Neural progenitor cell (in vitro differentiated cells): Measurements from ENCODE around the gene OPCML. TPM values are rescaled to one million over a fixed set of nuclear protein-coding genes. Genes with fewer than 3 reads are reported as not detected.

Experiments used
- DNase-seq: peaks from one replicate; pipeline ENCODE4 v3.0.0-alpha.2; 2016; ENCODE audit warnings: low spot score
- H2AFZ ChIP-seq: fragments of 200-600 bp; sonication (generic); replicated peaks from 2 replicates; pipeline ENCODE4 v1.6.1; 2016; ENCODE audit warnings: antibody characterized with exemption
- H3F3A ChIP-seq: fragments of 200-600 bp; sonication (generic); 2 replicates; pipeline ENCODE4 v1.6.1; 2016; ENCODE audit warnings: antibody characterized with exemption, low read depth
- H3K27ac ChIP-seq: fragments of 200-600 bp; sonication (generic); 2 replicates; pipeline ENCODE4 v1.5.1; 2016; ENCODE audit warnings: mild to moderate bottlenecking
- H3K27me3 ChIP-seq: fragments of 200-600 bp; sonication (generic); 2 replicates; pipeline ENCODE4 v1.6.1; 2016; ENCODE audit warnings: mild to moderate bottlenecking, moderate library complexity
- H3K36me3 ChIP-seq: fragments of 200-600 bp; sonication (generic); 2 replicates; pipeline ENCODE4 v1.5.1; 2016
- H3K4me1 ChIP-seq: fragments of 200-600 bp; sonication (generic); 2 replicates; pipeline ENCODE4 v1.6.1; 2016; ENCODE audit warnings: mixed run types
- H3K4me2 ChIP-seq: fragments of 200-600 bp; sonication (generic); 2 replicates; pipeline ENCODE4 v1.6.1; 2016
- H3K4me3 ChIP-seq: fragments of 200-600 bp; sonication (generic); 2 replicates; pipeline ENCODE4 v1.5.1; 2016
- H3K79me2 ChIP-seq: fragments of 200-600 bp; sonication (generic); 2 replicates; pipeline ENCODE4 v1.6.1; 2016; ENCODE audit warnings: low read depth
- H3K9ac ChIP-seq: fragments of 200-600 bp; sonication (generic); 2 replicates; pipeline ENCODE4 v1.6.1; 2016
- H3K9me3 ChIP-seq: fragments of 200-600 bp; sonication (generic); 2 replicates; pipeline ENCODE4 v1.5.1; 2016; ENCODE audit warnings: low read depth
- H4K20me1 ChIP-seq: fragments of 200-600 bp; sonication (generic); 2 replicates; pipeline ENCODE4 v1.6.1; 2016; ENCODE audit warnings: low read depth
- H3K27ac Mint-ChIP-seq: 3 replicates; pipeline ENCODE4 v1.8.0; 2021; ENCODE audit warnings: mixed read lengths
- H3K27me3 Mint-ChIP-seq: 2 replicates; pipeline ENCODE4 v1.8.0; 2022; ENCODE audit warnings: low read depth, mild to moderate bottlenecking, inconsistent platforms, moderate library complexity, mixed read lengths; ENCODE audit not compliant: insufficient read depth
- H3K36me3 Mint-ChIP-seq: 3 replicates; pipeline ENCODE4 v1.8.0; 2021; ENCODE audit warnings: mixed read lengths
- H3K4me1 Mint-ChIP-seq: 3 replicates; pipeline ENCODE4 v1.8.0; 2021; ENCODE audit warnings: mixed read lengths
- H3K4me3 Mint-ChIP-seq: 3 replicates; pipeline ENCODE4 v1.8.0; 2021; ENCODE audit warnings: mild to moderate bottlenecking, moderate library complexity, mixed read lengths
- H3K9me3 Mint-ChIP-seq: 3 replicates; pipeline ENCODE4 v1.8.0; 2020; ENCODE audit warnings: mixed read lengths
- EZH2 ChIP-seq: fragments of 200-600 bp; sonication (generic); IDR thresholded peaks from 2 replicates; pipeline ENCODE4 v1.6.1; 2017; ENCODE audit warnings: antibody characterized with exemption, mild to moderate bottlenecking, moderate library complexity
- EZH2phosphoT487 ChIP-seq: fragments of 200-600 bp; sonication (generic); IDR thresholded peaks from 2 replicates; pipeline ENCODE4 v1.6.1; 2017; ENCODE audit warnings: antibody characterized with exemption
- total RNA-seq: library from RNA; depleted of rRNA; stranded (reverse); fragments of >200 nt; gene quantifications from 2 replicates; pipeline ENCODE4 v1.2.3, GENCODE V29; 2015; ENCODE audit warnings: low replicate concordance
- TF ChIP-seq, protein P1 (sequence below): fragments of 200-600 bp; sonication (generic); IDR thresholded peaks from 2 replicates; pipeline ENCODE4 v1.5.1; 2017; ENCODE audit warnings: antibody characterized with exemption, mild to moderate bottlenecking

OPCML gene
- total RNA-seq, 1 donor from 2014 or later, result 0.02 TPM

GRCh38 chr11:132408877-132409276 lies 1123.4 kb downstream of the OPCML start:
- H3K36me3 ChIP-seq, result no peaks in the 10 kb centered on the region
- peaks cover 2% of the 10 kb centered on the region for H3K27me3 Mint-ChIP-seq
- no peaks in the 10 kb centered on the region for H3F3A ChIP-seq
- no peaks in the 10 kb centered on the region for H3K9me3 ChIP-seq
- no peaks in the 10 kb centered on the region for H4K20me1 ChIP-seq
- H3K27ac Mint-ChIP-seq, result no peak overlapping the region
- peaks cover 6% of the 10 kb centered on the region for H3K4me1 ChIP-seq
- H3K79me2 ChIP-seq, result no peaks in the 10 kb centered on the region
- H3K4me3 Mint-ChIP-seq, result no peak overlapping the region
- H2AFZ ChIP-seq, result no peak overlapping the region
- H3K4me2 ChIP-seq, result no peak overlapping the region
- H3K4me3 ChIP-seq, result no peak overlapping the region
- no peaks in the 10 kb centered on the region for H3K36me3 Mint-ChIP-seq
- TF ChIP-seq EZH2phosphoT487 (no peak), EZH2 (no peak)
- TF ChIP-seq, protein P1, sequence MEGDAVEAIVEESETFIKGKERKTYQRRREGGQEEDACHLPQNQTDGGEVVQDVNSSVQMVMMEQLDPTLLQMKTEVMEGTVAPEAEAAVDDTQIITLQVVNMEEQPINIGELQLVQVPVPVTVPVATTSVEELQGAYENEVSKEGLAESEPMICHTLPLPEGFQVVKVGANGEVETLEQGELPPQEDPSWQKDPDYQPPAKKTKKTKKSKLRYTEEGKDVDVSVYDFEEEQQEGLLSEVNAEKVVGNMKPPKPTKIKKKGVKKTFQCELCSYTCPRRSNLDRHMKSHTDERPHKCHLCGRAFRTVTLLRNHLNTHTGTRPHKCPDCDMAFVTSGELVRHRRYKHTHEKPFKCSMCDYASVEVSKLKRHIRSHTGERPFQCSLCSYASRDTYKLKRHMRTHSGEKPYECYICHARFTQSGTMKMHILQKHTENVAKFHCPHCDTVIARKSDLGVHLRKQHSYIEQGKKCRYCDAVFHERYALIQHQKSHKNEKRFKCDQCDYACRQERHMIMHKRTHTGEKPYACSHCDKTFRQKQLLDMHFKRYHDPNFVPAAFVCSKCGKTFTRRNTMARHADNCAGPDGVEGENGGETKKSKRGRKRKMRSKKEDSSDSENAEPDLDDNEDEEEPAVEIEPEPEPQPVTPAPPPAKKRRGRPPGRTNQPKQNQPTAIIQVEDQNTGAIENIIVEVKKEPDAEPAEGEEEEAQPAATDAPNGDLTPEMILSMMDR, result no peak
- H3K4me1 Mint-ChIP-seq, result peaks cover 6% of the 10 kb centered on the region
- no peaks in the 10 kb centered on the region for H3K27me3 ChIP-seq
- no peak overlapping the region for H3K27ac ChIP-seq
- no peaks in the 10 kb centered on the region for H3K9me3 Mint-ChIP-seq
- no peak overlapping the region for H3K9ac ChIP-seq
- DNase-seq, result no peak

- Histone ChIP-seq H3K27ac (no peak overlapping the region), H4K20me1 (no peaks in the 10 kb centered on the region), H3K4me3 (no peak overlapping the region), H3F3A (no peaks in the 10 kb centered on the region), H3K27me3 (no peaks in the 10 kb centered on the region), H3K36me3 (no peaks in the 10 kb centered on the region), H3K9me3 (no peaks in the 10 kb centered on the region), H3K4me2 (peak overlapping the region; percentile 21), H3K9ac (no peak overlapping the region), H3K4me1 (peaks cover 14% of the 10 kb centered on the region), H2AFZ (no peak overlapping the region), H3K79me2 (no peaks in the 10 kb centered on the region)
- Mint-ChIP-seq H3K9me3 (no peaks in the 10 kb centered on the region), H3K36me3 (no peaks in the 10 kb centered on the region), H3K27ac (no peak overlapping the region), H3K27me3 (peaks cover 2% of the 10 kb centered on the region), H3K4me1 (peaks cover 13% of the 10 kb centered on the region), H3K4me3 (no peak overlapping the region)
- DNase-seq, result peak; percentile 31
- TF ChIP-seq EZH2phosphoT487 (no peak), EZH2 (no peak)
- TF ChIP-seq, protein P1, result no peak
Measured at GRCh38 chr11:132405728-132406127, 1126.6 kb downstream of the OPCML start.

- H3K9me3 Mint-ChIP-seq, result peaks cover 6% of the 10 kb centered on the region
- DNase-seq, result peak; percentile 80
- H3K4me3 Mint-ChIP-seq, result no peak overlapping the region
- H3K9ac ChIP-seq, result no peak overlapping the region
- H3K79me2 ChIP-seq, result no peaks in the 10 kb centered on the region
- no peak overlapping the region for H3K4me2 ChIP-seq
- H3K27ac ChIP-seq, result no peak overlapping the region
- H3K4me3 ChIP-seq, result no peak overlapping the region
- no peak overlapping the region for H3K27ac Mint-ChIP-seq
- no peaks in the 10 kb centered on the region for H3K36me3 Mint-ChIP-seq
- peak overlapping the region; percentile 57 for H2AFZ ChIP-seq
- no peaks in the 10 kb centered on the region for H3K27me3 ChIP-seq
- H4K20me1 ChIP-seq, result no peaks in the 10 kb centered on the region
- peaks cover 3% of the 10 kb centered on the region for H3K27me3 Mint-ChIP-seq
- no peaks in the 10 kb centered on the region for H3F3A ChIP-seq
- peaks cover 14% of the 10 kb centered on the region for H3K4me1 ChIP-seq
- H3K9me3 ChIP-seq, result no peaks in the 10 kb centered on the region
- H3K36me3 ChIP-seq, result no peaks in the 10 kb centered on the region
- no peak for TF ChIP-seq EZH2
- TF ChIP-seq, protein P1, result peak; percentile 68
- TF ChIP-seq EZH2phosphoT487, result no peak
- H3K4me1 Mint-ChIP-seq, result peaks cover 10% of the 10 kb centered on the region
Measured at GRCh38 chr11:132402071-132402684, 1130.1 kb downstream of the OPCML start.
